Ovary (tissue), 9 donors: ENCODE data around the gene PGBD5. TPM values are rescaled to one million over a fixed set of nuclear protein-coding genes. Genes with fewer than 3 reads are reported as not detected.
A peak's percentile ranks its signal among the peaks of the same experiment; 100 is the strongest.

Source experiments
- DNase-seq, 5 donors: peaks; one replicate each; pipeline ENCODE4 v3.0.0-alpha.2; 2019 to 2020
- H3K27ac ChIP-seq, 2 donors: fragments of 200-600 bp; one replicate each; pipeline versions ENCODE4 v1.5.1 to v1.8.0; 2019 to 2022
- H3K27me3 ChIP-seq: fragments of 200-600 bp; one replicate; pipeline ENCODE4 v1.8.0; 2022
- H3K36me3 ChIP-seq: fragments of 200-600 bp; sonication (generic); one replicate; pipeline ENCODE4 v1.5.1; 2019
- H3K4me1 ChIP-seq: one replicate; pipeline ENCODE4 v1.8.1; 2013; ENCODE audit warnings: mild to moderate bottlenecking, moderate library complexity; ENCODE audit not compliant: insufficient read depth
- H3K4me3 ChIP-seq: fragments of 200-600 bp; sonication (generic); one replicate; pipeline ENCODE4 v1.5.1; 2017
- H3K9me3 ChIP-seq, 2 donors: fragments of 200-600 bp in 1 of 2; sonication (generic) in 1 of 2; one replicate each; pipeline versions ENCODE4 v1.5.1 to v1.8.1; 2013 to 2019; ENCODE audit warnings: mild to moderate bottlenecking in 1 of 2, moderate library complexity in 1 of 2
- CTCF ChIP-seq, 3 donors: fragments of 450-650 bp in 2 of 3; fragments of 200-600 bp in 1 of 3; IDR thresholded peaks; one replicate each; pipeline versions ENCODE4 v1.5.1 to v1.8.0; 2016 to 2022; ENCODE audit warnings: antibody characterized with exemption in 3 of 3, mild to moderate bottlenecking in 1 of 3
- EP300 ChIP-seq: sonication (generic); formaldehyde crosslinking; IDR thresholded peaks from one replicate; pipeline ENCODE4 v1.6.1; 2017; ENCODE audit warnings: antibody characterized with exemption
- POLR2A ChIP-seq: fragments of 450-650 bp; IDR thresholded peaks from one replicate; pipeline ENCODE4 v1.6.1; 2017; ENCODE audit warnings: antibody characterized with exemption, mild to moderate bottlenecking, moderate library complexity
- WGBS, 3 donors: extraction: QIAGEN DNeasy Blood & Tissue Kit in 1 of 3; methylation state at CpG; one replicate each; pipeline versions ENCODE4 v1.1.5 to v1.1.7; 2013 to 2017; 5-methylcytosine and 5-hydroxymethylcytosine counted together
- intact Hi-C, 4 donors: fragments of 100-400 bp; cut with DNase I; formaldehyde crosslinking; loops; one replicate each; pipeline versions ENCODE4 v1.11.0 to v1.15.1; 2022 to 2023
- polyA plus RNA-seq, 2 donors: library from polyadenylated mRNA; stranded (reverse); fragments of 200-250 nt in 1 of 2; fragments of 350-450 nt in 1 of 2; fragmentation: Illumina TruSeq in 1 of 2; extraction: RNeasy Lipid Tissue Mini Kit (QIAGEN cat#74804) in 1 of 2; gene quantifications; one replicate each; pipeline ENCODE4 v1.2.3, GENCODE V29; 2013 to 2014
- total RNA-seq, 7 donors: library from RNA; depleted of rRNA in 2 of 7; stranded (reverse); fragments of >200 nt in 2 of 7; fragmentation: NEBNext Ultra II Directional in 3 of 7; extraction: Animal tissue kit (Norgen Biotek cat#: 25700) in 3 of 7; gene quantifications; one replicate each; pipeline versions ENCODE4 v1.1.0 to v1.2.4, GENCODE V29; 2016 to 2023
- donor health status: DM: no; HTN: no; CAD: no; lungs with moderate emphysema.
- donor health status: DM: no; HTN: no; CAD: no.
- donor health status: Bipolar disorder and iron deficiency.
- donor health status: DM: yes; HTN: yes; CAD: no.
- donor health status: DM: no; HTN: no; CAD: no.
- donor health status: DM: yes; HTN: yes; CAD: no.

PGBD5 gene
- total and polyA plus RNA-seq, 9 donors = 0.12 to 2.6 (median 1.1) TPM

- 56 to 73% (median 61%) methylated on average over 12 of the region's 12 CpGs for WGBS, 3 donors
- H3K27me3 ChIP-seq = no peaks in the 10 kb centered on the region
- H3K4me3 ChIP-seq = no peak overlapping the region
- TF ChIP-seq CTCF (IDR thresholded peaks at IDR 0.05) (no peak), POLR2A (no peak), EP300 (no peak)
- intact Hi-C loops = no loop called here
- H3K27ac ChIP-seq = no peak overlapping the region
- no peaks in the 10 kb centered on the region for H3K36me3 ChIP-seq
- H3K9me3 ChIP-seq = no peaks in the 10 kb centered on the region
- no peaks in the 10 kb centered on the region for H3K4me1 ChIP-seq
- no peak for DNase-seq
Measured at GRCh38 chr1:230313453-230314141, 112.5 kb downstream of the PGBD5 start.

GRCh38 chr1:230312676-230313075, 113.5 kb downstream of the PGBD5 start:
- TF ChIP-seq POLR2A = no peak
- TF ChIP-seq EP300 = no peak
- TF ChIP-seq CTCF (IDR thresholded peaks at IDR 0.05) = no peak
- Histone ChIP-seq H3K4me3 (no peak overlapping the region), H3K9me3 (no peaks in the 10 kb centered on the region), H3K36me3 (no peaks in the 10 kb centered on the region), H3K4me1 (no peaks in the 10 kb centered on the region), H3K27me3 (no peaks in the 10 kb centered on the region), H3K27ac (no peak overlapping the region)
- 59 to 65% (median 62%) methylated on average over 3 of the region's 3 CpGs for WGBS, 3 donors
- no peak for DNase-seq
- intact Hi-C loops = no loop called here

GRCh38 chr1:230310381-230311163, 115.6 kb downstream of the PGBD5 start:
- peak; percentile 73 to 87 (median 85) for DNase-seq
- 32 to 34% (median 32%) methylated on average over 14 of the region's 14 CpGs for WGBS, 3 donors
- intact Hi-C loops = loop anchor here in 1 of 4 donors (2.0 kb wide), 1 partner anchor 650 kb away; no protein-coding TSS in a partner anchor

More at GRCh38 chr1:230310381-230311163, 115.6 kb downstream of the PGBD5 start:
- no peak overlapping the region for H3K4me3 ChIP-seq
- no peaks in the 10 kb centered on the region for H3K9me3 ChIP-seq
- H3K27ac ChIP-seq = no peak overlapping the region
- TF ChIP-seq CTCF (IDR thresholded peaks at IDR 0.05) = peak; percentile 88 to 89 (median 88)
- TF ChIP-seq POLR2A = no peak
- TF ChIP-seq EP300 = no peak
- H3K4me1 ChIP-seq = no peaks in the 10 kb centered on the region
- H3K36me3 ChIP-seq = no peaks in the 10 kb centered on the region
- H3K27me3 ChIP-seq = no peaks in the 10 kb centered on the region
